KOPT-K1 (cell line): ENCODE results near the gene UFSP2.
"Not testable (repeated sequence)": the region's sequence is repeated elsewhere in the genome, so short reads cannot be mapped to it uniquely, and the experiment has no call there.

Experiments used
- H3K27ac ChIP-seq: fragments of 200-600 bp; sonication (generic); 2 replicates; pipeline ENCODE4 v1.5.1; 2016; ENCODE audit warnings: antibody characterized with exemption, mild to moderate bottlenecking, low read depth, low read length; ENCODE audit not compliant: poor library complexity, severe bottlenecking
- H3K36me3 ChIP-seq: fragments of 200-600 bp; sonication (generic); 2 replicates; pipeline ENCODE4 v1.5.1; 2017; ENCODE audit warnings: antibody characterized with exemption, mild to moderate bottlenecking, low read length, moderate library complexity; ENCODE audit not compliant: insufficient read depth
- H3K9me3 ChIP-seq: fragments of 200-600 bp; sonication (generic); 2 replicates; pipeline ENCODE4 v1.5.1; 2017; ENCODE audit warnings: antibody characterized with exemption, low read length, mild to moderate bottlenecking; ENCODE audit not compliant: insufficient read depth, poor library complexity, severe bottlenecking

Gene UFSP2

DNA sequence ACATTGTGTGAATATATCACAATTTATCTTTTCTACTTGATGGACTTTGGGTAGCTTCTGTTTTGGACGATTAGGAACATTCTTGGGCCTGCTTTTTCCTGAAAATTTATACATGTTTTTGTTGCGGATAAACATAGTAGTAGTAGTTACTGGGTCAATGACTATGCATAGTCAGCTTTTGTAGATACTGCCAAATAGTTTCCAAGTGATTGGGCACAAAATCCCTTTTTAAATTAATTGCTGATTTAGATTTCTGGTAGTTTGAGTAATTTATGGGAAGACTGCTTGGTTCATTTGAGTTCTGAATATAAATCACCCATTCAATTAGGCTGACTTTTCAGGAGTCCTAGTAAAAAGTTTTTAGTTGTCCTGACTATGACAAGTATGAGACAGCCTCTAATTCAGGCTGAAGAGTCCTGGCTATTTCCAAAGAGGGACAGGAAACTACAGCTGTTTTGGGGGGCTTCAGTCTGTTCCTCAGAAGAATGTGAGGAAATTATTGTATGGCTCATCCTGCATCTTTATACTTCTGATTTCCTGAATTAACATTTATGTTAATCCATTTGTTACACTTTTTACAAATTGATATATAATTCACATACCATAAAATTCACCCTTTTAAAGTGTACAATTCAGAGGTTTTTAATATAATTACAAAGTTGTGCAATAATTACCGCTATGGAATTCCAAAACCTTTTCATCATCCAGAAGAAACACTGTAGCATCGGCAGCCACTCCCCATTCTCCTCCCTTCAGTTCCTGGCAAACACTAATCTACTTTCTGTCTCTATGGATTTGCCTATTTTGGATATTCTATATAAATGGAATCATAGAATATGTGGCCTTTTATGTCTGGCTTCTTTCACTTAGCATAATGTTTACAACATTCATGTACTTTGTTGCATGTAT is 44.2 kb downstream of the UFSP2 start:
- H3K36me3 ChIP-seq, result no peaks in the 10 kb centered on the region
- H3K9me3 ChIP-seq, result peaks cover 15% of the 10 kb centered on the region
- no peak overlapping the region for H3K27ac ChIP-seq

DNA sequence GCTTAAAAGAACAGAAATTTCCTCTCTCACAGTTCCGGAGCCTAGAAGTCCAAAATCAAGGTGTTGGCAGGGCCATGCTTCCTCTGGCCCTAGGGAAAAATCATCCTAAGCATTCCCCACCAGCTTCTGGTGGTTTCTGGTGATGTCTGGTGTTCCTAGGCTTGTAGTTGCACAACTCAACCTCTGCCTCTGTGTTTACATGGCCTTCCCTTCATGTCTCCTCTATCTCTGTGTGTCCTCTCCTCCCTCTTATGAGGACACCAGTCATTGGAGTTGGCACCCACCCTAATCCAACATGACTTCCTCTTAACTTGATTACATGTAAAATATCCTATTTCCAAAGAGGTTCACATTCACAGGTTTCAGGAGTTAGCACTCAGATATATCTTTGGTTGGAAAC is 45.4 kb downstream of the UFSP2 start:
- no peak overlapping the region for H3K27ac ChIP-seq
- H3K36me3 ChIP-seq, result no peaks in the 10 kb centered on the region
- peaks cover 15% of the 10 kb centered on the region for H3K9me3 ChIP-seq

DNA sequence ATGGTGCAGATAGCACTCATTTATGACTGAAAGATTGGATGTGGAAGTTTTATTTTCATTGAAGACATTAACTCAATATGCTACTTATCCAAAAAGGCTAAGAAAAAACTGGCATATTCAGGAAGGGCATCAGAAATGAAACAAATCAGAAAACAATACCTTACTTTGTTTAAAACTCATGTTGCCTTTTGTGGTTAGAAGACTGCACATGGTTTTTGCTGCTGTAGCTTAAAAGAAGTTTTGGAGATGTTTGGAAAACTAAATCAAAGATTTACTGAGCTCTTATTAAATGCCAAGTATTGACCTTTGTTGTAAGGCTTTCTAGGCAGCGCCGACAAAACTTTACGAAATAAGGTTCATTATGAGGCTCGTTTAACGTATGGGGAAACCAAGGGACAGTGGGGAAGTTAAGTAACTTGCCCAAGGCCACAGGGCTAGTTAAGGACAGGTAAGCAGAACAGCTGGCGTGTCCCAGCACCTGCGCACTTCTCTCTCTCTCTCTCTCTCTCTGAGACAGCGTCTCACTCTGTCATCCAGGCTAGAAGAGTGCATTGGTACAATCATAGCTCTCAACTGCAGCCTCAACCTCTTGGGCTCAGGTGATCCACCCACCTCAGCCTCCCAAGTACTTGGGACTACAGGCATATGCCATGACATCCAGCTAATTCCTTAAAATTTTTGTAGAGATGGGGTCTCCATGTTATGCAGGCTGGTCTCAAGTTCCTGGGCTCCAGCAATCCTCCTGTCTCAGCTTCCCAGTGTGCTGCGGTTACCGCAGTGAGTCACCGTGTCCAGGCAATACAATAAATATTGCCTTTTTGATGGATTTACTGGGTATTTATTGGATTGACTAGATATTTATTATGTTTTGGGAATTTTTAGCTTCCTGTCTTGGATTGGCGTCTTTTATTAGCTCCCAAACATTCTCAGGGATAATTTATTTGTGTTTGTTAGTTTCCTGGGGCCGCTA is 46.2 kb downstream of the UFSP2 start:
- Histone ChIP-seq H3K27ac (no peak overlapping the region), H3K36me3 (no peaks in the 10 kb centered on the region)

DNA sequence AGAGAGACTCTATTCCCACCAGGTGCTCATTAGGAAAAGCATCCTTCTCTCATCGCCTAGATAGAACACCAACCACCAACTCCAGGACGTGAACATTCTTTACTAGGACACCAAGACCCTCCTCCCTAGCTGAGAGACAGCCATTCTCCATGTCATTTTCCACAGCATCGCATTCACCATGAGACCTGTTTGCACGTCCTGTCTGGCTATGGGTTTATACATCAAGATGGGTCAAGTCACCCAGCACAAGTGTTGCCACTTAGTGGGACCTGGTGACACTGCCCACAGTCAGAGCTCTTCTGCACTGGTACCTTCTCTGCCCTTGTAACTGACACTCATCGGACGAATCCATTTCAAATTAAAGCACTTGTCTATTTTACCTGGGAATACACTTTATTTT is 47.5 kb downstream of the UFSP2 start:
- 0 out of 2 replicates have a peak, but pooled peaks cover under 1% of the 10 kb centered on the region for H3K36me3 ChIP-seq
- H3K27ac ChIP-seq, result no peak overlapping the region
- H3K9me3 ChIP-seq, result peaks cover 12% of the 10 kb centered on the region

More for the DNA sequence above, 46.2 kb downstream of the UFSP2 start:
- peaks cover 15% of the 10 kb centered on the region for H3K9me3 ChIP-seq

DNA sequence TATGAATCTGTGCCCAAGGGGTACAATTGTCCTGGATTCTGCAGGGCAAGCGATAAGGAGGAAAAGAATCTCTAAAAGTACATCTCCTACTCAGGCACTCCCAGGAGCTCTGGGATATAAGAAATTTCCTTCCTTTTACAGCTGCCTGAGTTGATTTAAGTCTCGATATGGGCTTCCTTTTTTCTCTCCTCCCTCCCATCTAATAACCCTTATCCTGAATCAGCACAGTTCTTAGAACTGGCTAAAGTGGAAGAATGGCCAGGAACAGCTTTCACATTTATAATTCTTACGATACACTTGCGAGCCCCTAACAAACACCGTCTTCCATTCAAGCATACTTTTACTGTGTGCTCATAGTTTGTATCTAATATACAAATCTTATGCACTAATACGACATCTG is 51.2 kb downstream of the UFSP2 start:
- no peak overlapping the region for H3K27ac ChIP-seq
- peaks cover 4% of the 10 kb centered on the region; the same call in 1 of the 2 replicates for H3K36me3 ChIP-seq
- H3K9me3 ChIP-seq, result no peaks in the 10 kb centered on the region

DNA sequence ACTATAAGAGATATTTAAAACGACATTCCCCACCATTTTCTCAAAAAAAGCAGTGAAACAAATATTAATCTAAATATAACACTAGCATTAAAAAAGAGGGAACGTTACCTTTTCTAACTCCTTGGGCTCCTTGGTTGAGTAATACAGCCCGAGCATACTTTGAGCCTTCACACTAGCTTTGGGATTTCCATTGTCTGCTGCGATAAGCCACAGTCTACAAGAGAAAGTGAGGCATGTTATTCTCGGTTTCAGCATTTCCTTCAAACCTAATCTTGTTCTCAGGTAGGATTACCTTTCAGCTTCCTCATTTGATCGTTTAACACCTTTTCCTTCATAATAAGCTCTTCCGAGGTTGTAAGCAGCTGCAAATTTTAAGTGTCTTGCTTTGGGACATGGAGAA is 51.7 kb downstream of the UFSP2 start:
- H3K27ac ChIP-seq, result no peak overlapping the region
- peaks cover 4% of the 10 kb centered on the region; the same call in 1 of the 2 replicates for H3K36me3 ChIP-seq
- no peaks in the 10 kb centered on the region for H3K9me3 ChIP-seq

DNA sequence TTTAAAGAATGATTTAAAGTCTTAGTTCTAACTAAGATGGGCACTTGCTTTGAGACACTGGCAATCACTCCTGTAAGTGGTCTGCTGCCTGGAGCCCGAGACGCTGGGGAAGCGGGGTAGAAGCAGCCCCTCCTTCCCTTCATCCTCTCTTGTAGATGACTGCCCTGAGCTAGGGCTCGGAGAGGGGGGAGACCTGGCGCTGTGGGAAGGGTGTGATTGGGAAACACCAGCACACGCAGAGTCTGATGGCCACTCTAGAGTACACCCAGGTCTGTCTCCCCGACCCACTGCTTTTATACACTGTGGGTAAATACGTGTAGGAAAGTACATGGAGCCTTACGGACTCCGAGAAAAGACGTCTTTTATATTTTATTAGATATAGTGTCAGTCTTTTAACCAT is 54.1 kb downstream of the UFSP2 start:
- Histone ChIP-seq H3K36me3 (peaks cover 4% of the 10 kb centered on the region; the same call in 1 of the 2 replicates), H3K9me3 (no peaks in the 10 kb centered on the region), H3K27ac (no peak overlapping the region)

DNA sequence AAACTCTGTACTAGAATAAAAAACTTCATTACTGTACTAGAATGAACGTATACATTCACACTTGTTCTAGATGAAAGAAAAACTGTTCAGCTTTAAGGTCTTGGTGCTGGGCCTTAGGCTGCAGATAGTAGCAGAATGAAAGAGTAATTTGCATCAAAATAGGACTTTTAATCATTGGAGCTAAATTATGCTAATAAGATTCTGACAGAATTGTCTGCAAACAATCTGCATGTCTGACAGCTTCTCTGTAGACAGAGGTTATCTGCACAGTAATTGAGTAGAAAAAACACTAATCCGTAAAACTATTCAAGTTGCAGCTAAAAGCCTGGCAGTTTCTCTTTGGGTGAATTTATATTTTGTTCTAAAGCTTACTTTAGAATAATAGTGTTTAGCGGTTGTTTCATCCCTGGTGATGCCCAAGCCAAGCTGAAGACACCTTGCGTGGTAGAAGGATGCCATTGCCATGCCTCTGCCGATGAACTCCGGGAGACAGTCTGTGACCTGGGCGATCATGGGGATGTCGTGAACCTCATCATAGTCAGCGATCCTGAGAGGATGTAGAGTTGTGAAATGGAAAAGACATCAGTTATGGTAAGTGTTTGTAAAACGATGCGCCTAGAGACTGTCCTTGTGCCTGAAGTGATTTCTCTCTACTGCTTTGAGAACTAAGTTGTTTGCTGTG is 55.4 kb downstream of the UFSP2 start:
- H3K27ac ChIP-seq, result no peak overlapping the region
- no peaks in the 10 kb centered on the region for H3K9me3 ChIP-seq
- H3K36me3 ChIP-seq, result peaks cover 4% of the 10 kb centered on the region; the same call in 1 of the 2 replicates

DNA sequence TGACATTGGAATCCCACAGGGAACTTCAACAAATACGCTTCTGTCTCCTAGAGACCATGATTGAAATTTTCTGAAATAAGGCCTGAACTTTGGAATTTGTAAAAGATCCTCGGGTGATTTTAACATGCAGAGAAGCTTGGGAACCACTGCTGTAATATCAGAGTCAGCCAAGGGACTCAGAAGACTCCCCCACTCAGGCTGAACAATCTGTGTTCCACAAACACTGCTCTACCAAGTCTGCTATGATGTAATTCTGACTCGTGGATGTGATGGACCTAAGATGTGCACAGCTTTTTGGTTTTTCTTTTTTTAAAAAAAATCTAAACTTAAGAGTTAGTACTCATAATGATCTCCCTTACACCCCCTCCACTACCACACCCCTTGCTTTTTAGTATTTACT is 56.0 kb downstream of the UFSP2 start:
- Histone ChIP-seq H3K9me3 (no peaks in the 10 kb centered on the region), H3K36me3 (peaks cover 4% of the 10 kb centered on the region; the same call in 1 of the 2 replicates), H3K27ac (no peak overlapping the region)

DNA sequence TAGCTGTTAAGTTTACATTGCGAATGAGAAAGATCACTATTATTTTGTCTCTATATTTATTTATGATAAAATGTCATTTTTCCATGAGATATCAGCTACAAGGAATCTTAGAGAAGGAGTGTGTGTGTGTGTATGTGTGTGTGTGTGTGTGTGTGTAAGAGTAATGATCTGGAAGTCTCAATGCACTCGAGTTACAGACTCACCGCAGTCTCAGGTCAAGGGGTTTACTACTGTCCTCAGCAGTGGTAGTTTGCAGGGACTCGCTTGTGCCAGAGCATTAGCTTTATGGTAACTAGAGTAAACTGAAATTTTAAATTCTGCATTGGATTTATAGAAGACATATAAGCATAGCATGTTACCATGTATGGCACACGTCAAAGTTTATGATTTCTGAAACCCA is 60.9 kb downstream of the UFSP2 start:
- Histone ChIP-seq H3K27ac (no peak overlapping the region), H3K9me3 (no peaks in the 10 kb centered on the region), H3K36me3 (no peaks in the 10 kb centered on the region)

DNA sequence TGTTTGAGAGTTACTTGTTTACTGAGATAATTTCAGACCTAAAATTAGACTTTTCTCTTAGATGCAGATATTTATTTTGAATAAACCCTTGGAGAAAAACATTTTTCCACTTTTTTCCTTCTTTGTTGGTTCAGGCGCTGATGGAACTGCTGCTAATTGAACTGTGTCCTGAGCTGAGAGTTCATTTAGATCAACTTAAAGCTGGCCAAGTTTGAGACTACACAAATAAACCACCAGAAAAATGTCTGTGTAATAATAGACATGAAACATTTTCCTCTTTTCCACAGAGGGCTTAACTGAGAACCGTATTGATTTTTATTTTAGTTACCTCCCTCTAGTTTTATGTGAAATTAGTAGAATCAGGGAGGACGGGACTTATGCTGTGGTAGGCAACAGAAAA is 62.5 kb downstream of the UFSP2 start:
- Histone ChIP-seq H3K36me3 (no peaks in the 10 kb centered on the region), H3K27ac (no peak overlapping the region), H3K9me3 (no peaks in the 10 kb centered on the region)

DNA sequence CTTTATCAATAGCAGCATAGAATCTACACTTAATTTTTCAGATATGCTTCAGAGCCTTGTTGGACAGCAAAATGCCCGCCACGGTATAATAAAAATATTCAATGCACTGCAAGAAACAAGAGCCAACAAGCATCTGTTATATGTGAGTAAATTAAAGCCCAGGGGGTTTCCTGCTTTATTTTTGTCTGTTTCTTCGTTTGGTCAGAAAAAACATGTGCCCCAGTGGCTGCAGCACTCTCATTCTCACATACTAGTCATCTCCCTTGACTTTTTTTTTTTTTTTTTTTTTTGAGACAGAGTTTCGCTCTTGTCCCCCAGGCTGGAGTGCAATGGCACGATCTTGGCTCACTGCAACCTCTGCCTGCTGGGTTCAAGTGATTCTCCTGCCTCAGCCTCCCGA is 63.2 kb downstream of the UFSP2 start:
- H3K9me3 ChIP-seq, H3K27ac ChIP-seq, H3K36me3 ChIP-seq: not testable (repeated sequence)

DNA sequence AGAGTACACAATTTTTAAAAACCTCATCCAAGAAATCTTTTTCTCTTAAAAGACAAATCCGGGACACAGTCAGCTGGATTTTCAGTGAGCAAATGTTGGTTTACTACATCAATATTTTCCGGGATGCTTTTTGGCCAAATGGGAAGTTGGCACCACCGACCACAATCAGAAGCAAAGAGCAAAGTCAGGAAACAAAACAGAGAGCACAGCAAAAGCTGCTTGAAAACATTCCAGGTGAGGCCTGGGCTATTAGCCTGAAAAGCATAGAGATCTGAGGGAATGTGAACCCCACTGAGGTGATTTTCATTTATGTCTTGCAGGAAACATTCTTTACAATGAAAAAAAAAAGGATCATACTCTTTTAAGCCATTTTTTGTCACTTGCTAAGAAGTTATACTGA is 63.9 kb downstream of the UFSP2 start:
- no peak overlapping the region for H3K27ac ChIP-seq
- no peaks in the 10 kb centered on the region for H3K36me3 ChIP-seq
- H3K9me3 ChIP-seq, result no peaks in the 10 kb centered on the region

DNA sequence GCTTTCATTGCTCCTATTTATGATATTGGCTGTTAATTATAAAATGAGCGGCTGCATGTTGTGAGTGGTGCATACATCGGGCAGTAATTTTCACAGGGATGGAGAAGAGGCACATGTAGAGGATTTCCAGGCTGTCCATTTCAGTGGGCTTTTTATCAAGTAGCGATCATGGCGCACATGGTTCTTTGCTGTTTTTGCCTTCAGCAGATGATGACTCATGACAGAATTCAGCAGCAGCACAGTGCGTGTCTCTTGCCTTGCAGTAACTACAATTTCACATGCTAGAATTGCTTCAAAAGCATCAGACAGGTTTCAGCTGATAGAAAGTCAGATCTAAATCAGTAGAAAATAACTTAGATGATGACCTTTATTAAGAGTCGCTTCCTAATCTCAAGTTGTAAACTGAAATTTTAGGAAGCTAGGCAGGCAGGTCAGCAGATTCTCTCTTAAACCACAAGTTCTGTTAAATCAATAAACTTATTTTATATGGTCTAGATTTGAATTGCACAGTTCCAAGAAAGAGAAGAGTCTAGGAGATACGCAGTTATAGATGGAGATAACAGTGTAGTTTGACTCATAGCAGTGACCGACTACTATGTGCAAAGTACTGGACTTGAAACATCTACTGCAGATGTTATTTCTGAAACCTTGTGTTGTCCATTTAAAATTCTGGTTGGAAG is 65.9 kb downstream of the UFSP2 start:
- no peak overlapping the region for H3K27ac ChIP-seq
- no peaks in the 10 kb centered on the region for H3K36me3 ChIP-seq
- H3K9me3 ChIP-seq, result no peaks in the 10 kb centered on the region
